Coronary artery (tissue), 2 donors: ENCODE data around the gene PDHB.

Source experiments
- DNase-seq: peaks from one replicate; pipeline ENCODE4 v3.0.0-alpha.2; 2017; ENCODE audit warnings: low spot score
- H3K27ac ChIP-seq, 2 donors: fragments of 200-600 bp; sonication (generic); one replicate each; pipeline ENCODE4 v1.5.1; 2016 to 2019
- H3K4me3 ChIP-seq: fragments of 200-600 bp; sonication (generic); 2 replicates; pipeline ENCODE4 v1.5.1; 2016; ENCODE audit warnings: mild to moderate bottlenecking, moderate library complexity
- CTCF ChIP-seq: fragments of 200-600 bp; sonication (generic); IDR thresholded peaks from one replicate; pipeline ENCODE4 v1.5.1; 2019; ENCODE audit warnings: antibody characterized with exemption

The PDHB gene

GRCh38 chr3:58434990-58435389, 1.4 kb upstream of the PDHB start:
- H3K4me3 ChIP-seq, result no peak overlapping the region
- DNase-seq, result no peak
- peak overlapping the region; percentile 84 to 97 for H3K27ac ChIP-seq
- TF ChIP-seq CTCF, result no peak

GRCh38 chr3:58434511-58434910, 879 bp upstream of the PDHB start:
- no peak for TF ChIP-seq CTCF
- DNase-seq, result no peak
- Histone ChIP-seq H3K4me3 (peak overlapping the region; percentile 83), H3K27ac (peak overlapping the region; percentile 84 to 97)

- DNase-seq, result no peak
- TF ChIP-seq CTCF, result no peak
- Histone ChIP-seq H3K4me3 (peak overlapping the region; percentile 83), H3K27ac (peak overlapping the region; percentile 84 to 97)
These were observed 504 bp upstream of the PDHB start for GRCh38 chr3:58434168-58434504.

GRCh38 chr3:58432905-58433304, 727 bp downstream of the PDHB start:
- DNase-seq, result no peak
- TF ChIP-seq CTCF, result no peak
- peak overlapping the region; percentile 84 to 97 for H3K27ac ChIP-seq
- peak overlapping the region; percentile 83 for H3K4me3 ChIP-seq

GRCh38 chr3:58429657-58430056, 4.0 kb downstream of the PDHB start:
- no peak for DNase-seq
- H3K4me3 ChIP-seq, result no peak overlapping the region
- no peak for TF ChIP-seq CTCF
- H3K27ac ChIP-seq, result no peak overlapping the region

- no peak overlapping the region for H3K4me3 ChIP-seq
- no peak for DNase-seq
These were observed 5.8 kb downstream of the PDHB start for GRCh38 chr3:58427661-58428361.

More at GRCh38 chr3:58427661-58428361, 5.8 kb downstream of the PDHB start:
- TF ChIP-seq CTCF, result no peak
- no peak overlapping the region for H3K27ac ChIP-seq
